Activated naive CD4-positive, alpha-beta T cell treated with anti-CD3 and anti-CD28 coated beads, Interleukin-2, amount 10 ng/mL, durations not matched to agents 7 days and 5 days (primary cell): ENCODE measurements around the gene AGMO.

Experiments used
- CTCF ChIA-PET: fragments of 350-600 bp; sonication (Branson Sonifier 250); formaldehyde crosslinking; loops from one replicate; lab custom pipeline; 2021; ENCODE audit warnings: antibody characterized with exemption; lab: Charles Lee
- DNase-seq: peaks from one replicate; pipeline ENCODE4 v3.0.0-alpha.2; 2020
- H3K27ac Mint-ChIP-seq: one replicate; pipeline ENCODE4 v1.8.0; 2021; ENCODE audit warnings: mild to moderate bottlenecking, moderate library complexity, mixed read lengths
- H3K27me3 Mint-ChIP-seq: one replicate; pipeline ENCODE4 v1.8.0; 2021; ENCODE audit warnings: mild to moderate bottlenecking, mixed read lengths
- H3K36me3 Mint-ChIP-seq: one replicate; pipeline ENCODE4 v1.8.0; 2021; ENCODE audit warnings: mixed read lengths
- H3K4me1 Mint-ChIP-seq: one replicate; pipeline ENCODE4 v1.8.0; 2021; ENCODE audit warnings: mixed read lengths
- H3K4me3 Mint-ChIP-seq: one replicate; pipeline ENCODE4 v1.8.0; 2021; ENCODE audit warnings: mild to moderate bottlenecking, moderate library complexity, mixed read lengths
- H3K9me3 Mint-ChIP-seq: one replicate; pipeline ENCODE4 v1.8.0; 2021; ENCODE audit warnings: mixed read lengths

AGMO gene

DNA sequence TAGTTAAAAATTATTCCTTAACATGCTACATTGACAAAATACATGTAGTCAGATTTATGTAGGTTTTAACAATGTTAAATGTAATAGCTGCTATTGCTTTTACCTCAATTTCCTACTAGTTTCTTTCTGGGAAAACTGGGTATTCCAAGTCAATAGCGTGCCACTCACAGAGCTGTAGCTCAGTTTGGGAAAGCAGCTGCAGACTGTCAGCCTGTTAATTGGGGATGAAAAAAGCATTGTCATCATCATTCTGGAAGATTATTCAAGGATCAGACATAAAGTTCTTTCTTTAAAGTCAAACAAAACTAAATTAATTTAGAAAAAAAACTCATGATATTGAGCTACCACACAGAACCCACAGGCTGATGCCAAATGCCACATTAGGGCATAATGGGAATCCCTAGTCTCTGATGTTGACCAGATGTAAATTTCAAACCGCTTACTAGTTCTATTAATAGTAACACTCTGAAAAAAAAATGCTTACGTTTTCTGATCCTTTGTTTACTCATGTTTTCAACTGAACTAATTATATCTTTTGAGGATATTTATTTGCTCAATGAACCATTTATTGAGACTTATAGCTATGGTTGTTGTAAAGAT, 19.6 kb upstream of the AGMO start:
- H3K36me3 Mint-ChIP-seq = no peaks in the 10 kb centered on the region
- no peaks in the 10 kb centered on the region for H3K27me3 Mint-ChIP-seq
- CTCF ChIA-PET = no interaction called here
- no peak for DNase-seq
- no peaks in the 10 kb centered on the region for H3K4me1 Mint-ChIP-seq
- peaks cover 10% of the 10 kb centered on the region for H3K9me3 Mint-ChIP-seq
- H3K4me3 Mint-ChIP-seq = no peak overlapping the region
- no peak overlapping the region for H3K27ac Mint-ChIP-seq

DNA sequence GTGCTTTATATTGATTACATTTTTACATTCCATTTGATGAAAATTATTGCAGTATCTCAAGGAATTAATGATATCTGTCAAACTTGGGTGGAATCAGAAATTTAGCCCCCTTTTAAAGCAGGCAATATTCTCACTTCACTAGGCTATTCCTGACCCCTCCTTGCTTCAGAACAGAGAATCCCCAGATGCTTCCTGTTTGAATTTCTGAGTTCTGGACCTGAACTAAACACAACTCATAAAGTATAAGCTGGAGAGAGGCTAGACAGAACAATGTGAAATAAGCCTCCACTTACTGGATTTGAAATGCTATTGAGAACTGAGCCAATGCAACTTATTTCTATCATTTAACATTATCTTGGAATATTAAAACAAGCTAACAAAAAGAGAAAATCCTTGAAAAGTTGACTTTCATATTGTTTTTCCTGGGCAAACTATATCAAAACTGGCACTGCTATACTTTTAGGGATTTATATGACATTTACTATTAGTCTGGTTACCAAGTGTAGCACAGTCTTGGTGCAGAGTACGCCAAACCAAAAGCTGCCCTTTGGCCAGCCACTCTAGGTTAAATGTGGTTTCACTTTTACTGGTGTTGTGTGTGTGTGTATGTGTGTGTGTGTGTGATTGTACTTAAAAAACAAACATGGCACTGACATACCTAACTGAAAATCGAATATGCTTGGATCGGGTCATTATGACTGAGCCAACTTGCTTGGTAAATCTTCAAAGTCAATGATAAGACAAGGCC, 19.0 kb upstream of the AGMO start:
- CTCF ChIA-PET = no interaction called here
- Mint-ChIP-seq H3K4me1 (no peaks in the 10 kb centered on the region), H3K9me3 (peaks cover 10% of the 10 kb centered on the region), H3K4me3 (no peak overlapping the region), H3K27ac (no peak overlapping the region), H3K27me3 (no peaks in the 10 kb centered on the region), H3K36me3 (no peaks in the 10 kb centered on the region)
- no peak for DNase-seq

- Mint-ChIP-seq H3K9me3 (peaks cover 9% of the 10 kb centered on the region), H3K4me3 (no peak overlapping the region), H3K36me3 (no peaks in the 10 kb centered on the region), H3K27ac (no peak overlapping the region), H3K27me3 (no peaks in the 10 kb centered on the region), H3K4me1 (no peaks in the 10 kb centered on the region)
- no peak for DNase-seq
- CTCF ChIA-PET = no interaction called here
Measured at GRCh38 chr7:15577600-15577999, 15.8 kb upstream of the AGMO start.

DNA sequence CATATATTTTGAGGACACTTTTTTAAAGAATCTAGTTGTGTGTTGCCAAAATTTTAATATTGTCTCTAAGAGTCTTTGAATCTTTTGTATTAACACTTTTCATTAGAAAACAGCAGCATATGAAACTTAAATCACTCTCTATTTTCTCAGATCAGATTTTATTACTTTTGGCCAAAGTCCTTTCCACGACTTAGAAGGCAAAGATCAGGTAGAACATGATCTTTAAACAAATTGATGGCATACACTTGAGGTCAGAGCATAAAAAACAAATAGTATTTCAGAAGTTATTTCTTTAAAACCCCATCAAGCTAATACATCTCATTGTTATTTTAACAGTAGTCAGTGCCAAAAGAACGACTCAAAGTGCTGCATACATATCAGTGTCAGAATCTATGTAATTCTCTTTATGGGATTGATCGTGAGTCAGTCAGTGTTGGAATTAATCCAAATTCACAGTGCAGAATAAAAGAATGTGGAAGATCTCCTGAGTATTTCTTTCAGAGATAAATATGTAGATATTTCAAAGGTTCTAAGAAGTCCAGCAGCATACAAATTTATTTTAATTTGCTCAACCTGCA, 9.6 kb upstream of the AGMO start:
- H3K27me3 Mint-ChIP-seq = no peaks in the 10 kb centered on the region
- H3K9me3 Mint-ChIP-seq = peaks cover 11% of the 10 kb centered on the region
- no peak overlapping the region for H3K27ac Mint-ChIP-seq
- H3K4me1 Mint-ChIP-seq = no peaks in the 10 kb centered on the region
- H3K4me3 Mint-ChIP-seq = no peak overlapping the region
- DNase-seq = no peak
- no peaks in the 10 kb centered on the region for H3K36me3 Mint-ChIP-seq
- CTCF ChIA-PET = no interaction called here

DNA sequence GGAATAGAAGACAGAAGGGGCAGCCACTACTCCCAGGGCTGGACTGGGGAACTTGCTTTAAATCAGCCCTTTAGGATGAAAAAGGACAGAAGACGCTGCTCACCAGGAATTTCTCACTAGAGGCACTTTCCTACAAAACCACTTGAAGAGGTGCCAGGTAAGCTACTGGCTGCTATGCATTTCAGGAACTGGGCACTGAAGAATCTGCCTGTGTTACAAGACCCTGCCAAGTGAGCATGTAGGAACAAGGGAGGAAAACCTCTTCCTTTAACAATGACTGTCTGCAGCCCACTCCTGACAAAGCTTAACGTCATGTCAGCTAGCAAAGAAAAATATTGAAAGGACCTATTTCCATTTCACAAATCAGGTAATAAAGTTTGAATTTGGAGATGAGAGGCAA, 5.8 kb upstream of the AGMO start:
- H3K4me1 Mint-ChIP-seq = no peaks in the 10 kb centered on the region
- H3K36me3 Mint-ChIP-seq = no peaks in the 10 kb centered on the region
- no peak for DNase-seq
- H3K27me3 Mint-ChIP-seq = no peaks in the 10 kb centered on the region
- CTCF ChIA-PET = no interaction called here
- no peak overlapping the region for H3K4me3 Mint-ChIP-seq
- H3K27ac Mint-ChIP-seq = no peak overlapping the region
- H3K9me3 Mint-ChIP-seq = peaks cover 6% of the 10 kb centered on the region

DNA sequence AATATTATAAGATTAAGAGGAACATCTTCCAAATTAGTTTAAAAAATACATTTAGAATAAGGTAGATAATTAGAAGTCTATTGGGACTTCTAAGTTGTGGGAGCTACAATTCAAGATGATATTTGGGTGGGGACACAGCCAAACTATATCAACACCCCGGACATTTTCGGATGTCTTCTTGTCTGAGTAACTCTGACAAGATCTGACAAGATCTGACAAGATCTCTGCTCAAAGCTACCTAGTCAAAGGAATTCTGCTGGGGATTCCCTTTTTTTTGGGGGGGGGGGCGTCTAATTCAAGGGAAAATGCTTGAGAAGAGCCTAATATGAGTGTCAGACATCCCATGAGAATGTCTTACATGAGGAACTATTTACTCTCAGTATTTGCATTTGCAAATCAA, 5.2 kb upstream of the AGMO start:
- DNase-seq = no peak
- Mint-ChIP-seq H3K27ac (no peak overlapping the region), H3K9me3 (peaks cover 6% of the 10 kb centered on the region), H3K4me3 (no peak overlapping the region), H3K27me3 (no peaks in the 10 kb centered on the region), H3K4me1 (no peaks in the 10 kb centered on the region), H3K36me3 (no peaks in the 10 kb centered on the region)
- CTCF ChIA-PET = no interaction called here

GRCh38 chr7:15566476-15566875, 4.7 kb upstream of the AGMO start:
- Mint-ChIP-seq H3K9me3 (peaks cover 6% of the 10 kb centered on the region), H3K4me3 (no peak overlapping the region), H3K27me3 (no peaks in the 10 kb centered on the region), H3K27ac (no peak overlapping the region), H3K4me1 (no peaks in the 10 kb centered on the region), H3K36me3 (no peaks in the 10 kb centered on the region)
- no peak for DNase-seq
- CTCF ChIA-PET = no interaction called here

GRCh38 chr7:15560968-15561367, 847 bp downstream of the AGMO start:
- no peak overlapping the region for H3K4me3 Mint-ChIP-seq
- no peaks in the 10 kb centered on the region for H3K4me1 Mint-ChIP-seq
- H3K27me3 Mint-ChIP-seq = no peaks in the 10 kb centered on the region
- H3K36me3 Mint-ChIP-seq = no peaks in the 10 kb centered on the region
- CTCF ChIA-PET = no interaction called here
- H3K27ac Mint-ChIP-seq = no peak overlapping the region
- DNase-seq = no peak
- peaks cover 6% of the 10 kb centered on the region for H3K9me3 Mint-ChIP-seq

DNA sequence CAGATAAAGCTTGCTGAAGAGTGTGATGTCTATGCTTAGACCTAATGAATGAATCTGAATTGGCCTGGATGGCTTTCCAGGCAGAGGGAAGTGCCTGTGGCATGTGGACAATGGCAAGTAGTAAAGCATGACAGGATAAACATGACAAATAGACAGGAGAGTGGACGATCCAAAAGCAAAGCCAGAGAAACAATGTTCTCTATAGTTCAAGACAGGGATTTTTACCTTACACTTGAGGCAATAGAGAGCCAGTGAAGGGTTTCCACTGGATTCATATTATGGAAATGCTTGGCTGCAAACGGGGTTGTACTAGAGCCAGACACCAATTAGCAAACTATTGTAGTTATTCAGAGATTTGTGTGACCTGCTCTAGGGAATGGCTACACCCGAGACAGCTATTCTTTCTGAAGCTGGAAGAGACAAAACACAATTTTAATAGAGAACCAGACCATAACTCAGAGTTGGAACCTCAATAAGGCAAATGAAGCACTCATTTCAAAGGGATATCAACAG, 2.3 kb downstream of the AGMO start:
- no peaks in the 10 kb centered on the region for H3K36me3 Mint-ChIP-seq
- CTCF ChIA-PET = no interaction called here

DNA sequence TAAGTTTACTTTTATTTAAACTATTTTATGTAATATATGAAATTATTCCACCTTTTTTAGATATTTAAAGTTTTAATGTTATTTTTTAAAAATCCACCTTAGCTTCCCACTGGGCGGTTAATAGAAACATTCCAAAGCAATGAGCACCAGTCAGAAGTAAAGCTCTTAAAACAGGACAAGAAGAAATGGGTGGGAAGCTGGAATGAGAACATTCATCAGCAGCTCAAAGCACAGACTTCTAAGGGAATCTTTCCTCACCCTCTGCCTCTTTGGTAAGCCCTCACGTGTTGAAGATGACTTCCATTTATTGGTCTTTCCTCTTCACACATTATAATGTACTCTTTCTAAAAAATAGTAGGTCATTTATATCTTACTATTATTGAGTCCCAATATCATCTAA, 3.1 kb downstream of the AGMO start:
- H3K27ac Mint-ChIP-seq = no peak overlapping the region

More for the DNA sequence above, 2.3 kb downstream of the AGMO start:
- Mint-ChIP-seq H3K4me3 (no peak overlapping the region), H3K4me1 (no peaks in the 10 kb centered on the region), H3K27me3 (no peaks in the 10 kb centered on the region), H3K27ac (no peak overlapping the region), H3K9me3 (peaks cover 4% of the 10 kb centered on the region)
- DNase-seq = no peak

DNA sequence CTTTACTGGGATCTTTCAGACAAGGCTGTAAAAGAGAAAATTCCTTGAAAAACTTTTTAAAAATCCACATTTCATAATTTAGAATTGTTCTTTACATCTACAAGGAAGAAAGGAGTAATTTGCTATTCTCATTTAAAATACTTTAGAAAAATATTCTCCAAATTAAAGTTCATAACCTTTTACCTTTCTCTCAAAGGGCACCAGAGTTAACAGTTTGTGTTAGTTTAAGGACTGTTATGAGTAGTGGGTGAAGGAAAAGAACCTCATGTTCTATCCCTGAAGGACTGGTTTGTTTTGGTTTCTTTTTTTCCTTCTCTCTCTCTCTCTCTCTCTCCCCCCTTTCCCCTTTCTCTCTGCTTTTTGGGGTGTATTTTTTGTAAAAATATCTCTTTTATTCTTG, 4.1 kb downstream of the AGMO start:
- Mint-ChIP-seq H3K27me3 (no peaks in the 10 kb centered on the region), H3K9me3 (peaks cover 6% of the 10 kb centered on the region), H3K4me1 (no peaks in the 10 kb centered on the region), H3K36me3 (no peaks in the 10 kb centered on the region), H3K4me3 (no peak overlapping the region), H3K27ac (no peak overlapping the region)
- no peak for DNase-seq
- CTCF ChIA-PET = no interaction called here

More for the DNA sequence above, 3.1 kb downstream of the AGMO start:
- Mint-ChIP-seq H3K9me3 (peaks cover 6% of the 10 kb centered on the region), H3K4me1 (no peaks in the 10 kb centered on the region), H3K4me3 (no peak overlapping the region), H3K27me3 (no peaks in the 10 kb centered on the region), H3K36me3 (no peaks in the 10 kb centered on the region)
- no peak for DNase-seq
- CTCF ChIA-PET = no interaction called here

DNA sequence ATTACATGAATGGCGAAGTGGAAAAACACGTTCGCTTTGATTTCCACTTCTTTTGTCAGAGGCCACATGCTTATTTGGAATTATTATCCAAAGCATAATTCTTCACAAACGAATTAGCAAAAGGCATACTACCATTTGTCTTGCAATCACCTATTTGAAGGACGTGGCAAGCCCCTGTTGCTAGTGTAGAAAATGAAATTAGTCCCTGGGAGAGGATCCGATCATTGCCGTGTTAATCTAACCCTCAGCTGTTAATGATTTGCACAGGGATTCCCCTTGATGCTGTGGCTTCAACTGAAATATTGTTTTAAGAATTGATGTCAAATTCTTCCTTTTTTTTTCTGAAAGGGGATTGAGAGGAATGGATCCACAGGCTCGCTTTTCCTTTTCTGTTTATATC, 4.6 kb downstream of the AGMO start:
- H3K4me3 Mint-ChIP-seq = no peak overlapping the region
- peaks cover 6% of the 10 kb centered on the region for H3K9me3 Mint-ChIP-seq
- CTCF ChIA-PET = no interaction called here
- no peaks in the 10 kb centered on the region for H3K36me3 Mint-ChIP-seq
- no peaks in the 10 kb centered on the region for H3K27me3 Mint-ChIP-seq
- no peak for DNase-seq
- H3K27ac Mint-ChIP-seq = no peak overlapping the region
- H3K4me1 Mint-ChIP-seq = no peaks in the 10 kb centered on the region

GRCh38 chr7:15556339-15557105, 5.3 kb downstream of the AGMO start:
- Mint-ChIP-seq H3K4me1 (no peaks in the 10 kb centered on the region), H3K4me3 (no peak overlapping the region), H3K27me3 (no peaks in the 10 kb centered on the region), H3K9me3 (peaks cover 6% of the 10 kb centered on the region), H3K27ac (no peak overlapping the region), H3K36me3 (no peaks in the 10 kb centered on the region)
- DNase-seq = no peak
- CTCF ChIA-PET = no interaction called here

- no peak overlapping the region for H3K27ac Mint-ChIP-seq
- DNase-seq = no peak
- H3K36me3 Mint-ChIP-seq = no peaks in the 10 kb centered on the region
- CTCF ChIA-PET = no interaction called here
- no peaks in the 10 kb centered on the region for H3K4me1 Mint-ChIP-seq
- H3K9me3 Mint-ChIP-seq = peaks cover 6% of the 10 kb centered on the region
- H3K27me3 Mint-ChIP-seq = no peaks in the 10 kb centered on the region
- no peak overlapping the region for H3K4me3 Mint-ChIP-seq
Measured at GRCh38 chr7:15555381-15555859, 6.4 kb downstream of the AGMO start.
